ENCODE results near the gene TTC1. TPM values are rescaled to one million over a fixed set of nuclear protein-coding genes. Genes with fewer than 3 reads are reported as not detected.

Gene TTC1
- total RNA-seq, 1 donor from 2014 or later: 65.4 TPM

GRCh38 chr5:160096178-160096577 is 87.2 kb downstream of the TTC1 start:
- TF ChIP-seq CTCF (IDR thresholded peaks at IDR 0.05; ENCODE audit: insufficient read depth, low read length, poor library complexity, severe bottlenecking): no peak
- Histone ChIP-seq H3K4me3 (ENCODE audit: low read depth, low read length) (no peak overlapping the region), H3K27me3 (ENCODE audit: control insufficient read depth, insufficient read depth, low read length) (no peaks in the 10 kb centered on the region), H3K36me3 (ENCODE audit: control insufficient read depth, insufficient read depth, low read length) (no peaks in the 10 kb centered on the region)
- DNase-seq (ENCODE audit: low read depth): no peak

- Histone ChIP-seq H3K27me3 (ENCODE audit: control insufficient read depth, insufficient read depth, low read length) (no peaks in the 10 kb centered on the region), H3K36me3 (ENCODE audit: control insufficient read depth, insufficient read depth, low read length) (no peaks in the 10 kb centered on the region), H3K4me3 (ENCODE audit: low read depth, low read length) (no peak overlapping the region)
- no peak for DNase-seq (ENCODE audit: low read depth)
- no peak for TF ChIP-seq CTCF (IDR thresholded peaks at IDR 0.05; ENCODE audit: insufficient read depth, low read length, poor library complexity, severe bottlenecking)
These were observed 89.1 kb downstream of the TTC1 start for GRCh38 chr5:160097991-160098390.

- H3K27me3 ChIP-seq (ENCODE audit: control insufficient read depth, insufficient read depth, low read length): no peaks in the 10 kb centered on the region
- H3K4me3 ChIP-seq (ENCODE audit: low read depth, low read length): no peak overlapping the region
- H3K36me3 ChIP-seq (ENCODE audit: control insufficient read depth, insufficient read depth, low read length): no peaks in the 10 kb centered on the region
- no peak for DNase-seq (ENCODE audit: low read depth)
- TF ChIP-seq CTCF (IDR thresholded peaks at IDR 0.05; ENCODE audit: insufficient read depth, low read length, poor library complexity, severe bottlenecking): no peak
These were observed 96.9 kb downstream of the TTC1 start for GRCh38 chr5:160105686-160106360.

GRCh38 chr5:160108124-160108523 is 99.2 kb downstream of the TTC1 start:
- Histone ChIP-seq H3K4me3 (ENCODE audit: low read depth, low read length) (no peak overlapping the region), H3K36me3 (ENCODE audit: control insufficient read depth, insufficient read depth, low read length) (no peaks in the 10 kb centered on the region), H3K27me3 (ENCODE audit: control insufficient read depth, insufficient read depth, low read length) (no peaks in the 10 kb centered on the region)
- TF ChIP-seq CTCF (IDR thresholded peaks at IDR 0.05; ENCODE audit: insufficient read depth, low read length, poor library complexity, severe bottlenecking): no peak
- DNase-seq (ENCODE audit: low read depth): no peak

Other genes starting within 250 kb of the TTC1 start
- 2.2 and 2.9 TPM in 2 replicates for gene ADRA1B, start 92.7 kb upstream of the TTC1 start, total RNA-seq
- gene PWWP2A, start 110.3 kb downstream of the TTC1 start, total RNA-seq: 24.8 and 32.7 TPM in 2 replicates
- gene FABP6, start 220.4 kb downstream of the TTC1 start, total RNA-seq: not detected in 2 replicates